HEK293 (cell line): Measurements from ENCODE around the gene DCC.

Source experiments
- KLF10 ChIP-seq: fragments of 450-650 bp; IDR thresholded peaks from 2 replicates; pipeline ENCODE4 v1.5.1; 2018; ENCODE audit warnings: missing biosample characterization, mild to moderate bottlenecking, missing genetic modification characterization
- KLF7 ChIP-seq: fragments of 450-650 bp; formaldehyde crosslinking; IDR thresholded peaks from 2 replicates; pipeline ENCODE4 v1.5.1; 2016; ENCODE audit warnings: missing biosample characterization, missing genetic modification characterization, borderline replicate concordance
- YY1 ChIP-seq: fragments of 450-650 bp; formaldehyde crosslinking; IDR thresholded peaks from 2 replicates; pipeline ENCODE4 v1.5.1; 2018; ENCODE audit warnings: missing biosample characterization, missing genetic modification characterization
- ZBTB1 ChIP-seq: fragments of 450-650 bp; formaldehyde crosslinking; IDR thresholded peaks from 2 replicates; pipeline ENCODE4 v1.5.1; 2016; ENCODE audit warnings: missing biosample characterization, missing genetic modification characterization
- ZNF274 ChIP-seq, 2 experiments: fragments of 200-500 bp in 1 of 2; fragments of 450-650 bp in 1 of 2; sonication (Bioruptor generic) in 1 of 2; formaldehyde crosslinking in 1 of 2; IDR thresholded peaks; 2 replicates each; pipeline versions ENCODE4 v1.5.1 to v1.6.1; 2014 to 2016; ENCODE audit warnings: borderline replicate concordance in 1 of 2, inconsistent platforms in 1 of 2, low read length in 1 of 2, missing biosample characterization in 1 of 2, missing genetic modification characterization in 1 of 2
- ZNF292 ChIP-seq: fragments of 450-650 bp; formaldehyde crosslinking; IDR thresholded peaks from 2 replicates; pipeline ENCODE4 v1.5.1; 2016; ENCODE audit warnings: low read depth, missing biosample characterization, missing genetic modification characterization, borderline replicate concordance
- ZNF549 ChIP-seq: fragments of 450-650 bp; IDR thresholded peaks from 2 replicates; pipeline ENCODE4 v1.5.1; 2018; ENCODE audit warnings: missing biosample characterization, missing genetic modification characterization, mild to moderate bottlenecking, inconsistent platforms, moderate library complexity
- ZNF623 ChIP-seq: fragments of 450-650 bp; formaldehyde crosslinking; IDR thresholded peaks from 2 replicates; pipeline ENCODE4 v1.5.1; 2016; ENCODE audit warnings: missing biosample characterization, missing genetic modification characterization
- ZNF660 ChIP-seq: fragments of 450-650 bp; IDR thresholded peaks from 2 replicates; pipeline ENCODE4 v1.5.1; 2018; ENCODE audit warnings: missing biosample characterization, mild to moderate bottlenecking, missing genetic modification characterization
- ZNF777 ChIP-seq: fragments of 450-650 bp; formaldehyde crosslinking; IDR thresholded peaks from 2 replicates; pipeline ENCODE4 v1.5.1; 2017; ENCODE audit warnings: missing biosample characterization, missing genetic modification characterization, borderline replicate concordance
- TF ChIP-seq, protein P1 (sequence below): fragments of 450-650 bp; formaldehyde crosslinking; IDR thresholded peaks from 2 replicates; pipeline ENCODE4 v1.5.1; 2016; ENCODE audit warnings: missing biosample characterization, missing genetic modification characterization
- TF ChIP-seq, protein P2 (sequence below): fragments of 450-650 bp; formaldehyde crosslinking; IDR thresholded peaks from 2 replicates; pipeline ENCODE4 v1.5.1; 2016; ENCODE audit warnings: missing biosample characterization, missing genetic modification characterization
- TF ChIP-seq, protein P3 (sequence below): fragments of 450-650 bp; formaldehyde crosslinking; IDR thresholded peaks from 2 replicates; pipeline ENCODE4 v1.5.1; 2016; ENCODE audit warnings: missing biosample characterization, missing genetic modification characterization

DNA sequence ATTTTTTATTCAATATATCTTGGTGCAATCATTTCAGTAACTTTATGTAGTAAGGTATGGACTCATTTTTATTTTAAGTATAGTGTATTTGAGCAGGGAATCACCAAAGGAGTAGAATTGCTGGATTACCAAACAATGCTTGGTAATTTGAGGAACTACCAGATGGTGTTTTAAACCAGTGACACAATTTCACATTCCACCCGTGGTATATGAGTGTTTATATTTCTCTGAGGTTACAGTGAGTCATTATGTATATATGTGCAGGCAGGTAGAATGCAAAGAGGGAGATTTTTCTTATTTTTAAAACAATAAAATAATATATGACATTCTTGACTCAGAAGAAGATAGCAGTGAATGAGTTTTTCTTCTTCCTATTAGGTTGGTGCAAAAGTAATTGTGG is 596.9 kb downstream of the DCC start:
- TF ChIP-seq ZNF549 (tag by site-specific recombination) (no peak), KLF7 (tag by site-specific recombination) (no peak), KLF10 (no peak), ZNF777 (tag by site-specific recombination) (no peak), ZNF623 (tag by site-specific recombination) (no peak), ZNF292 (no peak), YY1 (tag by site-specific recombination) (no peak), ZBTB1 (tag by site-specific recombination) (no peak), ZNF660 (tag by site-specific recombination) (no peak), ZNF274 (IDR thresholded peaks at IDR 0.05; ENCODE audit: low read length) (no peak), ZNF274 (tag by site-specific recombination; IDR thresholded peaks at IDR 0.05; ENCODE audit: borderline replicate concordance) (no peak)
- TF ChIP-seq, protein P1, sequence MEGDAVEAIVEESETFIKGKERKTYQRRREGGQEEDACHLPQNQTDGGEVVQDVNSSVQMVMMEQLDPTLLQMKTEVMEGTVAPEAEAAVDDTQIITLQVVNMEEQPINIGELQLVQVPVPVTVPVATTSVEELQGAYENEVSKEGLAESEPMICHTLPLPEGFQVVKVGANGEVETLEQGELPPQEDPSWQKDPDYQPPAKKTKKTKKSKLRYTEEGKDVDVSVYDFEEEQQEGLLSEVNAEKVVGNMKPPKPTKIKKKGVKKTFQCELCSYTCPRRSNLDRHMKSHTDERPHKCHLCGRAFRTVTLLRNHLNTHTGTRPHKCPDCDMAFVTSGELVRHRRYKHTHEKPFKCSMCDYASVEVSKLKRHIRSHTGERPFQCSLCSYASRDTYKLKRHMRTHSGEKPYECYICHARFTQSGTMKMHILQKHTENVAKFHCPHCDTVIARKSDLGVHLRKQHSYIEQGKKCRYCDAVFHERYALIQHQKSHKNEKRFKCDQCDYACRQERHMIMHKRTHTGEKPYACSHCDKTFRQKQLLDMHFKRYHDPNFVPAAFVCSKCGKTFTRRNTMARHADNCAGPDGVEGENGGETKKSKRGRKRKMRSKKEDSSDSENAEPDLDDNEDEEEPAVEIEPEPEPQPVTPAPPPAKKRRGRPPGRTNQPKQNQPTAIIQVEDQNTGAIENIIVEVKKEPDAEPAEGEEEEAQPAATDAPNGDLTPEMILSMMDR (tag by site-specific recombination), result no peak
- TF ChIP-seq, protein P2, sequence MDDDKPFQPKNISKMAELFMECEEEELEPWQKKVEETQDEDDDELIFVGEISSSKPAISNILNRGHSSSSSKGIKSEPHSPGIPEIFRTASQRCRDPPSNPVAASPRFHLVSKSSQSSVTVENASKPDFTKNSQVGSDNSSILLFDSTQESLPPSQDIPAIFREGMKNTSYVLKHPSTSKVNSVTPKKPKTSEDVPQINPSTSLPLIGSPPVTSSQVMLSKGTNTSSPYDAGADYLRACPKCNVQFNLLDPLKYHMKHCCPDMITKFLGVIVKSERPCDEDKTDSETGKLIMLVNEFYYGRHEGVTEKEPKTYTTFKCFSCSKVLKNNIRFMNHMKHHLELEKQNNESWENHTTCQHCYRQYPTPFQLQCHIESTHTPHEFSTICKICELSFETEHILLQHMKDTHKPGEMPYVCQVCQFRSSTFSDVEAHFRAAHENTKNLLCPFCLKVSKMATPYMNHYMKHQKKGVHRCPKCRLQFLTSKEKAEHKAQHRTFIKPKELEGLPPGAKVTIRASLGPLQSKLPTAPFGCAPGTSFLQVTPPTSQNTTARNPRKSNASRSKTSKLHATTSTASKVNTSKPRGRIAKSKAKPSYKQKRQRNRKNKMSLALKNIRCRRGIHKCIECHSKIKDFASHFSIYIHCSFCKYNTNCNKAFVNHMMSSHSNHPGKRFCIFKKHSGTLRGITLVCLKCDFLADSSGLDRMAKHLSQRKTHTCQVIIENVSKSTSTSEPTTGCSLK (tag by site-specific recombination), result no peak
- TF ChIP-seq, protein P3, sequence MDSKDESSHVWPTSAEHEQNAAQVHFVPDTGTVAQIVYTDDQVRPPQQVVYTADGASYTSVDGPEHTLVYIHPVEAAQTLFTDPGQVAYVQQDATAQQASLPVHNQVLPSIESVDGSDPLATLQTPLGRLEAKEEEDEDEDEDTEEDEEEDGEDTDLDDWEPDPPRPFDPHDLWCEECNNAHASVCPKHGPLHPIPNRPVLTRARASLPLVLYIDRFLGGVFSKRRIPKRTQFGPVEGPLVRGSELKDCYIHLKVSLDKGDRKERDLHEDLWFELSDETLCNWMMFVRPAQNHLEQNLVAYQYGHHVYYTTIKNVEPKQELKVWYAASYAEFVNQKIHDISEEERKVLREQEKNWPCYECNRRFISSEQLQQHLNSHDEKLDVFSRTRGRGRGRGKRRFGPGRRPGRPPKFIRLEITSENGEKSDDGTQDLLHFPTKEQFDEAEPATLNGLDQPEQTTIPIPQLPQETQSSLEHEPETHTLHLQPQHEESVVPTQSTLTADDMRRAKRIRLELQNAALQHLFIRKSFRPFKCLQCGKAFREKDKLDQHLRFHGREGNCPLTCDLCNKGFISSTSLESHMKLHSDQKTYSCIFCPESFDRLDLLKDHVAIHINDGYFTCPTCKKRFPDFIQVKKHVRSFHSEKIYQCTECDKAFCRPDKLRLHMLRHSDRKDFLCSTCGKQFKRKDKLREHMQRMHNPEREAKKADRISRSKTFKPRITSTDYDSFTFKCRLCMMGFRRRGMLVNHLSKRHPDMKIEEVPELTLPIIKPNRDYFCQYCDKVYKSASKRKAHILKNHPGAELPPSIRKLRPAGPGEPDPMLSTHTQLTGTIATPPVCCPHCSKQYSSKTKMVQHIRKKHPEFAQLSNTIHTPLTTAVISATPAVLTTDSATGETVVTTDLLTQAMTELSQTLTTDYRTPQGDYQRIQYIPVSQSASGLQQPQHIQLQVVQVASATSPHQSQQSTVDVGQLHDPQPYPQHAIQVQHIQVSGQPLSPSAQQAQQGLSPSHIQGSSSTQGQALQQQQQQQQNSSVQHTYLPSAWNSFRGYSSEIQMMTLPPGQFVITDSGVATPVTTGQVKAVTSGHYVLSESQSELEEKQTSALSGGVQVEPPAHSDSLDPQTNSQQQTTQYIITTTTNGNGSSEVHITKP (tag by site-specific recombination), result no peak
